Measurements from ENCODE around the gene NCAM1.

NCAM1 gene

GRCh38 chr11:113213549-113213948 is 252.3 kb downstream of the NCAM1 start:
- no peak for DNase-seq

- DNase-seq: no peak
Measured at GRCh38 chr11:113222241-113222640, 261.0 kb downstream of the NCAM1 start.

GRCh38 chr11:113234888-113235287 is 273.7 kb downstream of the NCAM1 start:
- no peak for DNase-seq

GRCh38 chr11:113237261-113237660 is 276.0 kb downstream of the NCAM1 start:
- DNase-seq: no peak

GRCh38 chr11:113238721-113239120 is 277.5 kb downstream of the NCAM1 start:
- no peak for DNase-seq

GRCh38 chr11:113240389-113240788 is 279.2 kb downstream of the NCAM1 start:
- no peak for DNase-seq

- no peak for DNase-seq
Measured at GRCh38 chr11:113240790-113241635, 279.8 kb downstream of the NCAM1 start.

- DNase-seq: no peak
Measured at GRCh38 chr11:113241636-113242054, 280.4 kb downstream of the NCAM1 start.

GRCh38 chr11:113242060-113242459 is 280.8 kb downstream of the NCAM1 start:
- no peak for DNase-seq

GRCh38 chr11:113242767-113243397 is 281.7 kb downstream of the NCAM1 start:
- no peak for DNase-seq

- DNase-seq: no peak
Measured at GRCh38 chr11:113243696-113244095, 282.5 kb downstream of the NCAM1 start.

- no peak for DNase-seq
Measured at GRCh38 chr11:113245216-113245615, 284.0 kb downstream of the NCAM1 start.

GRCh38 chr11:113247221-113247620 is 286.0 kb downstream of the NCAM1 start:
- DNase-seq: no peak

GRCh38 chr11:113247966-113248365 is 286.7 kb downstream of the NCAM1 start:
- no peak for DNase-seq

GRCh38 chr11:113248702-113249490 is 287.7 kb downstream of the NCAM1 start:
- no peak for DNase-seq

- no peak for DNase-seq
Measured at GRCh38 chr11:113249491-113249763, 288.2 kb downstream of the NCAM1 start.

- no peak for DNase-seq
Measured at GRCh38 chr11:113249786-113250185, 288.6 kb downstream of the NCAM1 start.

- no peak for DNase-seq
Measured at GRCh38 chr11:113251281-113251680, 290.1 kb downstream of the NCAM1 start.

GRCh38 chr11:113253406-113253805 is 292.2 kb downstream of the NCAM1 start:
- no peak for DNase-seq

GRCh38 chr11:113255096-113255495 is 293.9 kb downstream of the NCAM1 start:
- no peak for DNase-seq

- no peak for DNase-seq
Measured at GRCh38 chr11:113255741-113256140, 294.5 kb downstream of the NCAM1 start.

- DNase-seq: no peak
Measured at GRCh38 chr11:113256431-113257202, 295.4 kb downstream of the NCAM1 start.

- no peak for DNase-seq
Measured at GRCh38 chr11:113260096-113260425, 298.8 kb downstream of the NCAM1 start.

Measured in stimulated activated CD4-positive, alpha-beta T cell treated with anti-CD3 and anti-CD28 coated beads, Interleukin-4, amount 100 ng/mL, for 4 hours (primary cell).